Colonic mucosa (tissue), 4 donors: ENCODE data around the gene MLH3. TPM values are rescaled to one million over a fixed set of nuclear protein-coding genes. Genes with fewer than 3 reads are reported as not detected.

Source experiments
- DNase-seq: peaks from one replicate; pipeline ENCODE4 v3.0.0-alpha.2; 2020
- H3K27ac ChIP-seq: fragments of 200-600 bp; one replicate; pipeline ENCODE4 v1.8.0; 2021
- H3K27me3 ChIP-seq: fragments of 200-600 bp; one replicate; pipeline ENCODE4 v1.8.0; 2021
- H3K36me3 ChIP-seq: fragments of 200-600 bp; one replicate; pipeline ENCODE4 v1.8.0; 2021
- H3K4me1 ChIP-seq: fragments of 200-600 bp; one replicate; pipeline ENCODE4 v1.8.0; 2021; ENCODE audit warnings: mild to moderate bottlenecking
- H3K4me3 ChIP-seq: fragments of 200-600 bp; one replicate; pipeline ENCODE4 v1.8.0; 2021
- H3K9ac ChIP-seq, 2 donors: one replicate each; pipeline ENCODE4 v1.7.0; 2013; ENCODE audit warnings: control low read depth in 2 of 2, low read depth in 2 of 2, low read length in 2 of 2
- H3K9me3 ChIP-seq: fragments of 200-600 bp; one replicate; pipeline ENCODE4 v1.8.0; 2021
- CTCF ChIP-seq: fragments of 200-600 bp; IDR thresholded peaks from one replicate; pipeline ENCODE4 v1.8.0; 2022; ENCODE audit warnings: antibody characterized with exemption, mild to moderate bottlenecking
- intact Hi-C: fragments of 100-400 bp; cut with DNase I; formaldehyde crosslinking; loops from one replicate; pipeline ENCODE4 v1.14.1; 2022
- total RNA-seq, 2 donors: library from RNA; stranded (reverse); fragmentation: NEBNext Ultra II Directional in 1 of 2; extraction: Animal tissue kit (Norgen Biotek cat#: 25700) in 1 of 2; gene quantifications; one replicate each; pipeline ENCODE4 v1.2.1, GENCODE V29; 2021
- donor health status: healthy.
- donor health status: DM: no; HTN: no; CAD: no.
- donor health status: DM: no; HTN: no; CAD: no.

MLH3 gene
- total RNA-seq, 2 donors from 2014 or later = 24.2 to 25.9 TPM

DNA sequence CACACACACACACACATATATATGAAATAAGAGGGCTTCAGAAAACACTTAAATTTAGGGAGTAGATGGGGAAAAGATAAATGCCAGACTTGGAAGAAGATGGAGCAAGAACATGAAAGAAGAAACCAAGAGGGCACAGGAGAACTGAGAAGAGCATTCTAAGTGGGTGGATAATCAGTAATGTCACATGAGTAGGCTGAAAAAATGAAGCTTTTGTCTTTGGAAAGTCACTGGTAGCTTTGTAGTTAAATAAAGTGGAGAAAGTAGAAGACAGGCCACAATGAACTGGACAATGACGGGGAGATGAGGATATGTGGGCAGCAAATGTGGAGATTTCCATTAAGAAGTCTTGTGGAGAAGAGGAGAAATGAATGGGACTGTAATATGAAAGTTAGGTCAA, 15.9 kb upstream of the MLH3 start:
- H3K4me3 ChIP-seq = no peak overlapping the region
- TF ChIP-seq CTCF = no peak
- intact Hi-C loops = no loop called here
- no peaks in the 10 kb centered on the region for H3K36me3 ChIP-seq
- no peaks in the 10 kb centered on the region for H3K27me3 ChIP-seq
- DNase-seq = no peak
- H3K9me3 ChIP-seq = no peaks in the 10 kb centered on the region
- H3K9ac ChIP-seq = no peak overlapping the region
- H3K4me1 ChIP-seq = peaks cover 3% of the 10 kb centered on the region
- H3K27ac ChIP-seq = no peak overlapping the region

DNA sequence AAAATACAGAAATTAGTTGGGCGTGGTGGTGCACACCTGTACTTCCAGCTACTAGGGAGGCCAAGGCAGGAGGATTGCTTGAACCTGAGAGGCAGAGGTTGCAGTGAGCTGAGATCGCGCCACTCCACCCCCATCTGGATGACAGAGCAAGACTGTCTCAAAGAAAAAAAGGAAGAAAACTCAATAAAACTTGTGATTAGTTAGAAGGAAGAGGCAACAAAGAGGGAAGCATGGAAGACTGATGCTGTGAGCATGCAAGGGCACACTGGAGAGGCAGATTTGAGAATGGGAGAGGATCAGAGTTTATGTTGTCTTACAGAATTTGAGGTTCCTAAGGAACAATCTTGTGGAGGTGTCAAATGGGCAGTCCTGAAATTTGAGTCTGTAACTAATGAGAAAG, 15.4 kb upstream of the MLH3 start:
- Histone ChIP-seq H3K9me3 (no peaks in the 10 kb centered on the region), H3K27ac (no peak overlapping the region), H3K4me3 (no peak overlapping the region), H3K27me3 (no peaks in the 10 kb centered on the region), H3K4me1 (peaks cover 3% of the 10 kb centered on the region), H3K36me3 (no peaks in the 10 kb centered on the region), H3K9ac (no peak overlapping the region)
- intact Hi-C loops = no loop called here
- no peak for TF ChIP-seq CTCF
- DNase-seq = no peak

GRCh38 chr14:75064205-75064567, 12.9 kb upstream of the MLH3 start:
- Histone ChIP-seq H3K27me3 (no peaks in the 10 kb centered on the region), H3K36me3 (no peaks in the 10 kb centered on the region), H3K27ac (peak overlapping the region; percentile 42), H3K4me1 (no peaks in the 10 kb centered on the region), H3K9ac (peak overlapping the region in 1 of 2 donors; percentile 97), H3K9me3 (no peaks in the 10 kb centered on the region), H3K4me3 (peak overlapping the region; percentile 86)
- no peak for DNase-seq
- no peak for TF ChIP-seq CTCF
- intact Hi-C loops = no loop called here

DNA sequence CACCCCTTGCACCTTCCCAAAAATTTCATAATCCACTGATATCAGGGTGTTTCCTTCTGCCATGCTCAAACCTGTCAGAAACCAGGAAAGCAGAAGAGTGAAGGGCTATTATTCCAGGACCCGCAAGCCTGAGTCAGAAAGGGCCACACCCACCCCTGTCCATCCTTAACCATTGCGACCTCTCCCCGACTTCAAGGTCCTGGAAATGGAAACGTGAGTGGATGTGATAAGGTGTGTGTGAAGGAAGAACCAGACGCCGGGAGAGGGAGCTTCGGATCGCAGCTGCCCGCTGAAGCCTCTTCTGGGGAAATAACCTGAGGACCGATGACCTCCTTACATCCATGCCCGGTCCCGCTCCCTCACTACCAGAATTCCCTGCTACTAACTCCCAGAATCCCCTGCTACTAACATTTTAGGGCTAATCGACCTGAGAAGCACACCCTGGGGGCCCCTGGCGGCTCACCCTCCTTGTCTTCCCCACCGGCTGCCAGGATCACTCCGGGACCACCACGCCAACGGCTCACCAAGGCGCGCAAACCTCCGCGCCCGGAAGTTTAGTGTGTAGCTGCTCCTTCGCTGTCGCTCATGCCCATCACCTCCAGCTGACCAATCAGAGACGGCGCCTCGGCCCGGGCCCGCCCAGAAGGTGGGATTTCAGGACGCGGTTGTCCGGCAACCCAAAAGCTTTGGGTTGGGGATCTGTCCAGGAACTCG, 12.4 kb upstream of the MLH3 start, which contains the start of gene ACYP1:
Gene ACYP1, minus strand, starts transcription at position 534 of the 714 bp plus-strand sequence. Its CDS starts 471 bp downstream, at position 63.
- intact Hi-C loops = no loop called here
- Histone ChIP-seq H3K4me1 (no peaks in the 10 kb centered on the region), H3K4me3 (peak within 1 kb of the TSS; percentile 86), H3K27me3 (no peaks in the 10 kb centered on the region), H3K9ac (peak within 1 kb of the TSS; percentile 61 to 97), H3K36me3 (no peaks in the 10 kb centered on the region), H3K9me3 (no peaks in the 10 kb centered on the region), H3K27ac (peak within 1 kb of the TSS; percentile 42)
- DNase-seq = peak; percentile 97
- no peak for TF ChIP-seq CTCF

- H3K36me3 ChIP-seq = no peaks in the 10 kb centered on the region
- peak overlapping the region in 1 of 2 donors; percentile 97 for H3K9ac ChIP-seq
- no peak for DNase-seq
- no peaks in the 10 kb centered on the region for H3K9me3 ChIP-seq
- intact Hi-C loops = no loop called here
- no peak overlapping the region for H3K27ac ChIP-seq
- H3K4me3 ChIP-seq = peak overlapping the region; percentile 86
- no peaks in the 10 kb centered on the region for H3K4me1 ChIP-seq
- no peaks in the 10 kb centered on the region for H3K27me3 ChIP-seq
- no peak for TF ChIP-seq CTCF
These were observed 11.7 kb upstream of the MLH3 start for GRCh38 chr14:75063013-75063412.
